ENCODE data around the gene CHN2.
"Not testable (repeated sequence)": the region's sequence is repeated elsewhere in the genome, so short reads cannot be mapped to it uniquely, and the experiment has no call there.

Gene CHN2

GRCh38 chr7:29511337-29511736 lies 316.8 kb downstream of the CHN2 start:
- peak; percentile 20 for DNase-seq

GRCh38 chr7:29511851-29512250 lies 317.3 kb downstream of the CHN2 start:
- no peak for DNase-seq

- no peak for DNase-seq
These were observed 321.9 kb downstream of the CHN2 start for GRCh38 chr7:29516491-29516890.

GRCh38 chr7:29518616-29519015 lies 324.0 kb downstream of the CHN2 start:
- DNase-seq: no peak

- no peak for DNase-seq
These were observed 329.2 kb downstream of the CHN2 start for GRCh38 chr7:29523728-29524127.

GRCh38 chr7:29527505-29528108 lies 333.0 kb downstream of the CHN2 start:
- no peak for DNase-seq

GRCh38 chr7:29528526-29528925 lies 334.0 kb downstream of the CHN2 start:
- DNase-seq: not testable (repeated sequence)
